H1 (cell line): Measurements from ENCODE around the gene TMEM107. TPM values are rescaled to one million over a fixed set of nuclear protein-coding genes. Genes with fewer than 3 reads are reported as not detected.

Experiments
- CTCF ChIA-PET: fragments of 300-600 bp; sonication (Branson Sonifier 250); formaldehyde crosslinking; loops from one replicate; lab custom pipeline; 2021; ENCODE audit not compliant: partially characterized antibody; lab: Charles Lee
- POLR2A ChIA-PET: fragments of 300-600 bp; sonication (Branson Sonifier 250); formaldehyde crosslinking; loops from one replicate; lab custom pipeline; 2021; ENCODE audit warnings: inconsistent platforms; ENCODE audit not compliant: partially characterized antibody; lab: Charles Lee
- DNase-seq, 2 experiments: peaks; one replicate each; pipeline versions ENCODE4 v3.0.0 to v3.0.0-alpha.2; 2010 to 2022; ENCODE audit warnings: low spot score in 2 of 2, low read depth in 1 of 2, mixed read lengths in 1 of 2
- FAIRE-seq: peaks from 2 replicates; lab custom pipeline; 2011; peaks lifted over from hg19 to GRCh38; lab: Jason Lieb, UNC
- H2AFZ ChIP-seq: 2 replicates; pipeline ENCODE4 v1.8.1; 2012; ENCODE audit warnings: low read length, inconsistent platforms
- H2AK5ac ChIP-seq: 2 replicates; pipeline ENCODE4 v1.6.1; 2013; ENCODE audit warnings: low read depth, low read length
- H2BK120ac ChIP-seq: replicated peaks from 2 replicates; pipeline ENCODE3; 2013; ENCODE audit warnings: low read depth, low read length, inconsistent platforms
- H2BK12ac ChIP-seq: 2 replicates; pipeline ENCODE4 v1.6.1; 2013; ENCODE audit warnings: low read depth, low read length
- H2BK15ac ChIP-seq: 2 replicates; pipeline ENCODE4 v1.6.1; 2013; ENCODE audit warnings: low read length
- H2BK20ac ChIP-seq: 2 replicates; pipeline ENCODE4 v1.6.1; 2013; ENCODE audit warnings: low read length
- H2BK5ac ChIP-seq: 2 replicates; pipeline ENCODE4 v1.6.1; 2013; ENCODE audit warnings: low read depth, low read length
- H3K14ac ChIP-seq: 2 replicates; pipeline ENCODE4 v1.6.1; 2013; ENCODE audit warnings: inconsistent platforms; ENCODE audit not compliant: insufficient read length
- H3K18ac ChIP-seq: 2 replicates; pipeline ENCODE4 v1.6.1; 2013; ENCODE audit warnings: low read length; ENCODE audit errors: extremely low read depth
- H3K23ac ChIP-seq: 2 replicates; pipeline ENCODE4 v1.6.1; 2013; ENCODE audit warnings: inconsistent platforms; ENCODE audit not compliant: insufficient read length
- H3K23me2 ChIP-seq: 2 replicates; pipeline ENCODE4 v1.6.1; 2013; ENCODE audit warnings: low read depth, low read length
- H3K27ac ChIP-seq: 2 replicates; pipeline ENCODE4 v1.6.1; 2011; ENCODE audit warnings: low read depth, low read length, inconsistent platforms
- H3K27me3 ChIP-seq, 4 experiments: replicated peaks in 1 of 4; 1 replicate in 1 of 4; 2 replicates in 3 of 4; pipeline versions ENCODE4 v1.6.1 to v1.8.1; 2011 to 2013; ENCODE audit warnings: low read length in 3 of 4, mild to moderate bottlenecking in 3 of 4, inconsistent platforms in 2 of 4, mixed read lengths in 2 of 4, moderate library complexity in 1 of 4; ENCODE audit not compliant: control insufficient read depth in 3 of 4, insufficient read depth in 3 of 4; ENCODE audit errors: extremely low read depth in 1 of 4
- H3K36me3 ChIP-seq, 4 experiments: 2 replicates each; pipeline versions ENCODE4 v1.6.1 to v1.8.1; 2011 to 2013; ENCODE audit warnings: mild to moderate bottlenecking in 4 of 4, low read length in 3 of 4, moderate library complexity in 2 of 4, control low read depth in 1 of 4, inconsistent platforms in 1 of 4; ENCODE audit not compliant: insufficient read depth in 4 of 4, control insufficient read depth in 2 of 4
- H3K4ac ChIP-seq: replicated peaks from 2 replicates; pipeline ENCODE3; 2013; ENCODE audit warnings: low read length, low read depth, mixed read lengths, inconsistent platforms; ENCODE audit not compliant: insufficient read length
- H3K4me1 ChIP-seq, 4 experiments: replicated peaks in 1 of 4; 1 replicate in 1 of 4; 2 replicates in 3 of 4; pipeline versions ENCODE4 v1.6.1 to v1.8.1; 2011 to 2013; ENCODE audit warnings: low read length in 3 of 4, inconsistent platforms in 2 of 4, mixed read lengths in 1 of 4; ENCODE audit not compliant: insufficient read depth in 4 of 4, control insufficient read depth in 3 of 4
- H3K4me2 ChIP-seq, 2 experiments: 2 replicates each; pipeline versions ENCODE4 v1.6.1 to v1.8.1; 2011 to 2013; ENCODE audit warnings: low read depth in 2 of 2, low read length in 2 of 2, control low read depth in 1 of 2, inconsistent platforms in 1 of 2, mild to moderate bottlenecking in 1 of 2; ENCODE audit not compliant: insufficient read depth in 1 of 2
- H3K4me3 ChIP-seq, 4 experiments: fragments of 200-600, 300-600 bp in 1 of 4; sonication (generic), shearing (Covaris generic), sonication (Bioruptor Twin) in 1 of 4; 2 replicates each; pipeline versions ENCODE4 v1.5.1 to v1.8.1; 2011 to 2016; ENCODE audit warnings: low read length in 4 of 4, low read depth in 3 of 4, control low read depth in 2 of 4, inconsistent platforms in 2 of 4, mild to moderate bottlenecking in 2 of 4, mixed read lengths in 1 of 4, moderate library complexity in 1 of 4; ENCODE audit not compliant: insufficient read depth in 2 of 4; ENCODE audit errors: extremely low read depth in 1 of 4
- H3K56ac ChIP-seq: replicated peaks from 2 replicates; pipeline ENCODE3; 2013; ENCODE audit warnings: low read depth, mild to moderate bottlenecking, mixed read lengths, low read length, inconsistent platforms; ENCODE audit not compliant: insufficient read length
- H3K79me1 ChIP-seq: 2 replicates; pipeline ENCODE4 v1.6.1; 2013; ENCODE audit warnings: low read depth, low read length, control low read depth
- H3K79me2 ChIP-seq, 2 experiments: 2 replicates each; pipeline versions ENCODE4 v1.6.1 to v1.8.1; 2012 to 2013; ENCODE audit warnings: low read length in 2 of 2, mild to moderate bottlenecking in 2 of 2, inconsistent platforms in 1 of 2; ENCODE audit not compliant: insufficient read depth in 2 of 2, control insufficient read depth in 1 of 2
- H3K9ac ChIP-seq, 4 experiments: replicated peaks in 1 of 4; 1 replicate in 1 of 4; 2 replicates in 3 of 4; pipeline versions ENCODE4 v1.6.1 to v1.8.1; 2011 to 2013; ENCODE audit warnings: low read depth in 3 of 4, low read length in 3 of 4, control low read depth in 2 of 4, mild to moderate bottlenecking in 2 of 4, moderate library complexity in 2 of 4, inconsistent platforms in 1 of 4; ENCODE audit errors: extremely low read depth in 1 of 4
- H3K9me3 ChIP-seq, 2 experiments: 2 replicates each; pipeline versions ENCODE4 v1.6.1 to v1.8.1; 2012 to 2013; ENCODE audit warnings: mild to moderate bottlenecking in 2 of 2, moderate library complexity in 2 of 2, control low read depth in 1 of 2, inconsistent platforms in 1 of 2, low read depth in 1 of 2, low read length in 1 of 2, mixed read lengths in 1 of 2; ENCODE audit not compliant: insufficient read depth in 2 of 2
- H4K20me1 ChIP-seq, 2 experiments: replicated peaks in 1 of 2; 2 replicates each; pipeline versions ENCODE3 to v1.8.1; 2011 to 2013; ENCODE audit warnings: inconsistent platforms in 2 of 2, low read length in 2 of 2, mild to moderate bottlenecking in 1 of 2; ENCODE audit not compliant: insufficient read depth in 2 of 2, control insufficient read depth in 1 of 2
- H4K5ac ChIP-seq: 2 replicates; pipeline ENCODE4 v1.6.1; 2013; ENCODE audit warnings: low read length, low read depth, mixed read lengths, inconsistent platforms; ENCODE audit not compliant: insufficient read length
- H4K8ac ChIP-seq: 2 replicates; pipeline ENCODE4 v1.8.0; 2013; ENCODE audit warnings: mild to moderate bottlenecking, moderate library complexity, low read length, inconsistent platforms; ENCODE audit not compliant: insufficient read depth; ENCODE audit errors: extremely low read depth
- H4K91ac ChIP-seq: replicated peaks from 2 replicates; pipeline ENCODE3; 2013; ENCODE audit warnings: low read length, mixed read lengths, inconsistent platforms; ENCODE audit not compliant: insufficient read length
- CBX5 ChIP-seq: fragments of 300-800, 300-1000 bp; sonication (generic); IDR thresholded peaks from 2 replicates; pipeline ENCODE4 v1.7.1; 2016; ENCODE audit warnings: antibody characterized with exemption, low read length, low read depth
- CTBP2 ChIP-seq: IDR thresholded peaks from 2 replicates; pipeline ENCODE4 v1.7.0; 2011; ENCODE audit warnings: borderline replicate concordance, mild to moderate bottlenecking, moderate library complexity, mixed read lengths, low read length; ENCODE audit not compliant: insufficient read depth, insufficient read length
- E2F6 ChIP-seq: IDR thresholded peaks from 2 replicates; pipeline ENCODE4 v1.6.1; 2012; ENCODE audit warnings: inconsistent platforms
- GABPA ChIP-seq: IDR thresholded peaks from 2 replicates; pipeline ENCODE4 v1.6.1; 2011; ENCODE audit warnings: mild to moderate bottlenecking, low read length, moderate library complexity, borderline replicate concordance; ENCODE audit not compliant: insufficient read depth
- JUN ChIP-seq: IDR thresholded peaks from 2 replicates; pipeline ENCODE4 v1.6.1; 2011; ENCODE audit warnings: low read depth, mild to moderate bottlenecking, improper control_type of control experiment, low read length
- PHF8 ChIP-seq: fragments of 200-600 bp; sonication (generic); conservative IDR thresholded peaks from 2 replicates; pipeline ENCODE4 v1.7.1; 2012; ENCODE audit warnings: low read depth, mild to moderate bottlenecking, inconsistent platforms, low read length, moderate library complexity
- POU5F1 ChIP-seq: IDR thresholded peaks from 2 replicates; pipeline ENCODE4 v1.6.1; 2011; ENCODE audit warnings: low read depth, mild to moderate bottlenecking, low read length, moderate library complexity
- RAD21 ChIP-seq, 2 experiments: IDR thresholded peaks in 1 of 2; conservative IDR thresholded peaks in 1 of 2; 2 replicates each; pipeline ENCODE4 v1.6.1; 2011; ENCODE audit warnings: low read depth in 2 of 2, low read length in 2 of 2, improper control_type of control experiment in 1 of 2, inconsistent platforms in 1 of 2, mild to moderate bottlenecking in 1 of 2, moderate library complexity in 1 of 2
- RBBP5 ChIP-seq: IDR thresholded peaks from 2 replicates; pipeline ENCODE4 v1.7.1; 2012; ENCODE audit warnings: low read depth, mild to moderate bottlenecking, inconsistent platforms, low read length, moderate library complexity, borderline replicate concordance
- TAF1 ChIP-seq: IDR thresholded peaks from 2 replicates; pipeline ENCODE4 v1.6.1; 2011; ENCODE audit warnings: mild to moderate bottlenecking, low read depth, low read length
- TAF7 ChIP-seq: optimal IDR thresholded peaks from 2 replicates; pipeline ENCODE3; 2011; ENCODE audit warnings: low read depth, mild to moderate bottlenecking, inconsistent platforms, low read length, moderate library complexity, borderline replicate concordance
- TEAD4 ChIP-seq: IDR thresholded peaks from 2 replicates; pipeline ENCODE4 v1.6.1; 2012; ENCODE audit warnings: low read depth, low read length, inconsistent platforms, mixed read lengths
- WGBS, 2 experiments: shearing (Covaris generic) in 1 of 2; methylation state at CpG; one replicate each; pipeline versions ENCODE4 v1.1.6 to v1.1.7; 2013 to 2015; ENCODE audit warnings: low lambda C conversion rate in 2 of 2, mixed read lengths in 2 of 2, inconsistent platforms in 1 of 2, low coverage in 1 of 2, missing lambda C conversion rate in 1 of 2; ENCODE audit not compliant: insufficient replicate concordance in 2 of 2, insufficient coverage in 1 of 2, insufficient read length in 1 of 2; ENCODE audit errors: extremely low coverage in 1 of 2, missing lambda C conversion rate in 1 of 2; 5-methylcytosine and 5-hydroxymethylcytosine counted together
- polyA plus RNA-seq, 7 experiments: library from polyadenylated mRNA; depleted of rRNA in 3 of 7; stranded (reverse) in 5 of 7; unstranded in 2 of 7; fragments of >200 nt in 5 of 7; fragments of 200-250 nt in 2 of 7; gene quantifications; 1 replicate in 5 of 7; 2 replicates in 1 of 7; 4 replicates in 1 of 7; pipeline versions ENCODE4 v1.2.1 to v1.2.3, GENCODE V29; 2011 to 2013; ENCODE audit warnings: missing spikeins in 2 of 7, mixed read lengths in 2 of 7
- total RNA-seq: library from RNA; stranded (reverse); fragmentation: NEBNext Ultra II Directional; extraction: Animal tissue kit (Norgen Biotek cat#: 25700); gene quantifications from 2 replicates; pipeline ENCODE4 v1.2.1, GENCODE V29; 2021

The TMEM107 gene
- total and polyA plus RNA-seq, 2 of the 8 experiments (the other 6 are each of a cell fraction or from before 2014, with no cell fraction given): 17.3 to 21.5 TPM

GRCh38 chr17:8186446-8186786 lies 10.2 kb upstream of the TMEM107 start:
- H4K91ac ChIP-seq: no peak overlapping the region
- no peak overlapping the region for H2BK120ac ChIP-seq
- peak overlapping the region; percentile 79 to 99 (median 93) for H3K4me3 ChIP-seq
- no peaks in the 10 kb centered on the region for H3K79me2 ChIP-seq
- H3K4me1 ChIP-seq: peaks cover 4 to 15% (median 9%) of the 10 kb centered on the region in 4 experiments; a peak in 6 of 7 replicates
- H2BK12ac ChIP-seq: no peak overlapping the region
- H2AK5ac ChIP-seq: no peak overlapping the region
- H2BK15ac ChIP-seq: no peak overlapping the region
- no peaks in the 10 kb centered on the region for H3K79me1 ChIP-seq
- H3K27me3 ChIP-seq: peaks cover 2 to 17% (median 11%) of the 10 kb centered on the region in 4 experiments
- no peak overlapping the region for H2BK20ac ChIP-seq
- H3K36me3 ChIP-seq: no peaks in the 10 kb centered on the region
- H3K27ac ChIP-seq: 0 out of 2 replicates have a peak overlapping the region, but pooled peaks have one; percentile 9
- DNase-seq (no peak), FAIRE-seq (no peak)
- peaks cover 2 to 6% of the 10 kb centered on the region in 2 experiments for H4K20me1 ChIP-seq
- no peak overlapping the region for H3K18ac ChIP-seq
- no peaks in the 10 kb centered on the region for H3K9me3 ChIP-seq
- H2AFZ ChIP-seq: peak overlapping the region; percentile 83
- H4K5ac ChIP-seq: no peak overlapping the region
- WGBS, 2 experiments: 0% methylated on average over 23 of the region's 23 CpGs; no CpG with 5 or more reads in 1 of the 2 experiments
- no peak overlapping the region for H3K23ac ChIP-seq
- ChIA-PET CTCF (interaction anchor here (0.8 to 3.7 kb wide), 5 partner anchors 10 to 199 kb away, joined by 3 to 26 read pairs (median 4); partner anchors contain the start of gene TMEM107), POLR2A (interaction anchor here (0.9 to 19.9 kb wide), 11 partner anchors 10 to 63 kb away, joined by 3 to 373 read pairs (median 8); partner anchors contain the start of genes AURKB, CTC1, PFAS and TMEM107)
- peak overlapping the region; percentile 86 to 98 for H3K4me2 ChIP-seq
- no peak overlapping the region for H3K14ac ChIP-seq
- H2BK5ac ChIP-seq: no peak overlapping the region
- peak overlapping the region in 3 of 4 experiments; percentile 32 to 64 (median 62); a peak in 6 of 7 replicates for H3K9ac ChIP-seq
- H3K56ac ChIP-seq: peak overlapping the region; percentile 62
- no peak overlapping the region for H3K4ac ChIP-seq
- peaks cover 14% of the 10 kb centered on the region for H3K23me2 ChIP-seq
- H4K8ac ChIP-seq: peak overlapping the region; percentile 74; the same call in 1 of the 2 replicates
- peak; percentile 99 for TF ChIP-seq RBBP5
- TF ChIP-seq TAF7: no peak
- TF ChIP-seq RAD21 (IDR thresholded peaks at IDR 0.05 in 1 of 2, conservative IDR thresholded peaks at IDR 0.05 in 1 of 2; ENCODE audit: low read depth in 2 of 2, low read length in 2 of 2): no peak
- 0 out of 2 replicates have a peak, but pooled peaks have one; percentile 15 for TF ChIP-seq POU5F1
- no peak for TF ChIP-seq GABPA
- no peak for TF ChIP-seq CBX5
- 0 out of 2 replicates have a peak, but pooled peaks have one; percentile 22 for TF ChIP-seq TAF1
- no peak for TF ChIP-seq E2F6
- TF ChIP-seq PHF8: no peak
- TF ChIP-seq CTBP2: no peak
- no peak for TF ChIP-seq JUN
- no peak for TF ChIP-seq TEAD4
